Muscle layer of duodenum (tissue), 2 donors: ENCODE measurements around the gene MGMT.

Source experiments
- H3K27ac ChIP-seq: one replicate; pipeline ENCODE4 v1.7.0; 2013; ENCODE audit warnings: mild to moderate bottlenecking, low read length
- H3K27me3 ChIP-seq: one replicate; pipeline ENCODE4 v1.7.0; 2013; ENCODE audit warnings: low read depth, mild to moderate bottlenecking, control low read depth, low read length
- H3K36me3 ChIP-seq, 2 donors: one replicate each; pipeline ENCODE4 v1.7.0; 2013; ENCODE audit warnings: low read length in 2 of 2, control low read depth in 1 of 2, mild to moderate bottlenecking in 1 of 2; ENCODE audit not compliant: insufficient read depth in 2 of 2, control insufficient read depth in 1 of 2
- H3K4me1 ChIP-seq, 2 donors: one replicate each; pipeline ENCODE4 v1.7.0; 2013; ENCODE audit warnings: low read length in 2 of 2, mild to moderate bottlenecking in 2 of 2, control low read depth in 1 of 2, moderate library complexity in 1 of 2; ENCODE audit not compliant: insufficient read depth in 2 of 2, control insufficient read depth in 1 of 2
- H3K4me3 ChIP-seq, 2 donors: one replicate each; pipeline ENCODE4 v1.7.0; 2013; ENCODE audit warnings: low read length in 2 of 2, low read depth in 1 of 2, mild to moderate bottlenecking in 1 of 2
- H3K9me3 ChIP-seq, 2 donors: one replicate each; pipeline ENCODE4 v1.7.0; 2013; ENCODE audit warnings: low read length in 2 of 2, control low read depth in 1 of 2, mild to moderate bottlenecking in 1 of 2; ENCODE audit not compliant: control insufficient read depth in 1 of 2
- donor health status: healthy.

MGMT gene

DNA sequence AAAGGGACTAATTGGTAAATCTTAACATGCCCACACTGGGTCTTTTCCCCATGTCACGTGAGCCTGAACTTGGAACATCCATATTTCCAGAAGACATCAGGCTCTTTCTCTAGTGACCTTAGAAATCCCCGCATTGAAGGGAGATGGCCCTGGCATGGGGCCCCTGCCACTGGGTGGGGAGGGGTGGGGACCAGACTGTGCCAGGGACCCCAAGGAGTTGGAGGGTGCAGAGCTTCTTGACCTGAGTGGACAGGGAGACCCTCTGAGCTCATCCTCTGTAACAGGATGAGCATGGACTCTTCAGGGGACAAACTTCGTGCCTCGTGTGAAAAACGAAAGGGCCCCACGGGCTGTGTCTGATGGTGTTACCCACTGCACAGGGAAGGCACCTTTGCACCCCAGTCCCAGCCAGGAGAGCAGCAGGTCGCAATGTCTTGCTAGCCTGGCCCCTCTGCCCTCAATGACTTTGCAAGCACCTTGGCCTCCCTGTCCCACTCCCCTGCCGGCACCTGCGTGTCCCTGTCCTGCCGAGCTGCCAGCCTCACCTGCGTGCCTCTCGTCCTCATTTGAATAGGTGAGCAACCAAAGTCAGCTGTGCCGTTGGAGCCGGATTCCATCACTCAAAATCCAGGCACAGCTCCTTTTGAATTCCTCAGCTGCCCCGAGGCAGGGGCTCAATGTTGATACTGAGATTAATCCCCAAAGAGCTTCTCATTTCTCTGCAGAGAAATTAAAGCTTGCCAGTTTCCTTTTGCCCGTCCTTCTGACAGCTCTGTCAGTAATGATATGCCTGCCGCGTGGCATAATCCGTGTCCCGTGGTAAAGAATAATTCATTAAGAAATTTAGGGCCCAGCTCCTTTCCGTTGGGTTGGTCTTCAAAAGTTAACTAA, 262.1 kb downstream of the MGMT start:
- H3K27me3 ChIP-seq = no peaks in the 10 kb centered on the region
- H3K4me3 ChIP-seq = no peak overlapping the region
- H3K9me3 ChIP-seq = peaks cover 0 to 8% of the 10 kb centered on the region in 2 donors
- H3K4me1 ChIP-seq = no peaks in the 10 kb centered on the region
- peaks cover 0 to 16% of the 10 kb centered on the region in 2 donors for H3K36me3 ChIP-seq
- no peak overlapping the region for H3K27ac ChIP-seq

DNA sequence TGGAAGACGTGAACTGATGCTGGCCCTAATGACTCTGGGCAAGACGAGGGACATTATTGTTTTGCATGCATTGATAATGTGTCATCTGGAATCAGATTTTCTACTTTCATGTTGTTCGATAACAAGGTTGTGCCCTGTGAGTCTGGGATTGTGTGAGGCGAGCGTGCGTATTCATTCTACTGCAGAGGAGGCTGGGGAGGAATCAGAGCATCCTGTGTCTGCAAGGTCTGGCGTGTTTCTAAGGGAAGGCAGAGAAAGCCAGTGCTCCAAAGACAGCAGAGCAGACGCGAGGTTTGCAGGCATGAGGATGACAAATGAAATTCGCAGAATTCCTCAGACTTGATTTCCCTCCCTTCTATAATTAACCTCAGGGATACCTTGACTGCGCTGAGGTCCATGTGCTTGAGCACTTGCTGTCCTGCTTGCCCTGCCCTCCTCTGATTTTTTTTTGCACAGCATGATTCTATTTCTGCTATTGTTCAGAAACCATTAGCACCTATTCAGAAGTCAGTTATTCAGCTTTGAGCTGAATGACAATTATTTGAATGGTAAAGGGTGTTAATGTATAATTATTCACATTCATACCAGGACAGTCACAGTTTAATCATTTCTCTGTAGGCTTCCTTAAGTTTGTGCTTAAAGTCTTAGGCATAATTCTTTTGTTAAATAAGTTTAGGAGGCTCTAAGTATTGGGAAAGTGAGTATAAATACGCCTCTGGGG, 263.4 kb downstream of the MGMT start:
- H3K4me1 ChIP-seq = no peaks in the 10 kb centered on the region
- H3K36me3 ChIP-seq = peaks cover 0 to 9% of the 10 kb centered on the region in 2 donors
- no peak overlapping the region for H3K4me3 ChIP-seq
- H3K9me3 ChIP-seq = peaks cover 0 to 8% of the 10 kb centered on the region in 2 donors
- H3K27ac ChIP-seq = no peak overlapping the region
- no peaks in the 10 kb centered on the region for H3K27me3 ChIP-seq

DNA sequence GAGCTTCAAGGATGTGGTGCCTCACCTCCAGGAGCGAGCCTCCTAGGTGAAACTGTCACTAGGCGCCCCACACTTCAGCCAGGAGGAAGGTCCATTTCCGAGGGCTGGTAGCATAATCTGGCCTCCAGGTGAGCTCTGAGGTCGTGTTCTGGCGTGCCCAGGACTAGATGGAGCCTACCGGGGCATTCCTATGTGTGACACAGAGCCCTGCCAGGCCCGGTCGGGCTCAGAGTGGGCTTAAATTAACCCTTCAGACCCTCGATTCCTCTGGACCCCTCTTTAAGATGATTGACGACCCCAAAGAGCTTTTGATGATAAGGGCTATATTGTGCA, 263.9 kb downstream of the MGMT start:
- Histone ChIP-seq H3K36me3 (peaks cover 0 to 4% of the 10 kb centered on the region in 2 donors), H3K4me1 (no peaks in the 10 kb centered on the region), H3K27me3 (no peaks in the 10 kb centered on the region), H3K27ac (no peak overlapping the region), H3K9me3 (peaks cover 0 to 8% of the 10 kb centered on the region in 2 donors), H3K4me3 (no peak overlapping the region)

DNA sequence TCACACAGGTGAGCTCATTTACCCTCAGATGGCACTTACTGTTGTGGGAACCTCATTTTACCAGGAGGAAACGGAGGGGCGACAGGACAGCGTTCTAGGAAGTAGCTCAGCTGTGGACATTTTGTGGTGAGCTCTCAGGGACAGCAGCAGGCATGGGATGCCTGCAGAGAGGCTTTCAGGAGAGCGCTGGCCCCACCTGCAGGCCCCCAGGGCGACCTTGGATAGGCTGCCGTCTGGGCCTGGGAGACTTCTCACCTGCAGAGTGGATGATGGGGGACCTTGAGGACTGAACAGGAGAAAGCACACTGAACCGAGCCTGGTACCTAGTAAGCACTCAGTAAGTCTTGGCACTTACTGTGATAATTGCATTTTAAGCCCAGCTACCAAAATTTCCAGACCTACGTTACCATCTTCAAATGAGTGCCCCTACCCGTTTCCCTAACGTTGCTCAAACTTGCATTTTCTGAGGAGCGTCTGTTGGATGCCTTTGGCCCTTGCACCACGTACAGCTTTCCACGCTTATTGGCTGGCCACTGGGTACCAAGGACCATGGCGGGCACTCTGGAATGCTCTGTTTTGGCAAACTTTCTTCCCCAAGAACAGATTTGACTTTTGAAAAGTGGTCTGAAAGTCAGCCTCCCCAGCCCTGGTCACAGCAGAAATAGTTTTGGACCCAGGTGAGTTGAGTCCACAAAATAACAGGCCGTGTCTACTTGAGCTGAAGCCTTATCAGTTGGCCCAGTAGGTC, 273.7 kb downstream of the MGMT start:
- no peaks in the 10 kb centered on the region for H3K4me1 ChIP-seq
- peaks cover 0 to 4% of the 10 kb centered on the region in 2 donors for H3K9me3 ChIP-seq
- no peak overlapping the region for H3K4me3 ChIP-seq
- no peak overlapping the region for H3K27ac ChIP-seq
- H3K36me3 ChIP-seq = peaks cover 0 to 17% of the 10 kb centered on the region in 2 donors
- no peaks in the 10 kb centered on the region for H3K27me3 ChIP-seq

DNA sequence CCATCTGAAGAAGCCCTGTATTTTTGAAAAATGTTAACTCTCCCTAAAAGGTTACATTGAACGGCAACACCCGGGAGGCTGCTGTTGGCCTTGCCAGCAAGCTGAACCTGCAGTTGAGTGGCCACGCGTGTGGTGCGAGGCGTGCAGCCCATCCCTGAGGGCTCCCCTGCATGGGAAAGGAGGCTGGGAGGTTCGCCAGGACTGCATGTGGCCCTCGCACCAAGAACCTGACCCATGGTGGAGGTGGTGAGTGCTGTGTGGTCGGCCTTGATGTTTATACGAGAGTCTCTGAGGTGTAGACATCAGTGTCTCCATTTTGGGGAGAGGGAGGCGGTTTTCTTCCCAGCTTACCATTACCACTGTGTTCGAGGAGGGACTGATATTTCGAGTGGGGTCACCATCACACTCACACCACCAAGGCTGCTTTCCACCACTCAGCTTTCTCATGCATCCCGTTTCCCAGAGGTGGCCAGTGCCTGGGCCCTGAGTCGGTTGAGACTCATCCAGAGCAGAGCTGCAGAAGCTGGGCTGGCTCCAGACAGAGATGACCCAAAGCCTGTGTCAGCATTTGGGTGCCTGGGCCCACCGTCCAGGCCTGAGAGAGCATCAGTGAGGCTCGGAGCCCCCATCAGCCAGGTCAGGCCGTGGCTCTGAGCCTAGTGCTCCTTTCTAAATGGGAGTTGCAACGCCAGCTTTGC, 274.4 kb downstream of the MGMT start:
- H3K9me3 ChIP-seq = peaks cover 0 to 4% of the 10 kb centered on the region in 2 donors
- no peaks in the 10 kb centered on the region for H3K27me3 ChIP-seq
- H3K4me1 ChIP-seq = no peaks in the 10 kb centered on the region
- peaks cover 0 to 17% of the 10 kb centered on the region in 2 donors for H3K36me3 ChIP-seq
- H3K27ac ChIP-seq = no peak overlapping the region
- H3K4me3 ChIP-seq = no peak overlapping the region

DNA sequence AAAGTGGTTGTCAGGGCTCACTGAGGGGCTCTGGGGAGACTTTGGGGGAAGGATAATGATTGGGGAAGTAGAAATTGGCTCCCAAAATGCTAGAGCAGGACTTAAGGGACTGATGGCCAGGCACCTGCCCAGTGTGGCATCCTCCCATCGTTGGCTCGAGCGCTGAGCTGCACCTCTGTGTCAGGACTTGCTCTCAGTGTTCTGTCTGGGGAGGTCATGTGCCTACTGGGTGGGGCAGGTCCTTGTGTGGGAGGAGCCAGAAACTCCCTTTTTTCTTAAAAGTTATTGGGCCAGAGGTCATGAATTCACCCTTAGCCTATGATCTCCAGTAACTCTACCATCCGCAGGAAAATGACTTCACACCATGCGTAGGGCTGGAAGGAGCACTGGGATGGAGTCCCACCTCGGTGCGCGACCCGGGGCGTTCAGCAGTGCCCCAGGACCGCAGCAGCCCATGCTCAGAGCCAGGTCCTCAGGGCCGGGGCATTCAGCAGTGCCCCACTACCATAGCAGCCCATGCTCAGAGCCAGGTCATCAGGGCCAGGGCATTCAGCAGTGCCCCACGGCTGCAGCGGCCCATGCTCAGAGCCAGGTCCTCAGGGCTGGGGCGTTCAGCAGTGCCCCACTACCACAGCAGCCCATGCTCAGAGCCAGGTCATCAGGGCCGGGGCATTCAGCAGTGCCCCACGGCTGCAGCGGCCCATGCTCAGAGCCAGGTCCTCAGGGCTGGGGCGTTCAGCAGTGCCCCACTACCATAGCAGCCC, 275.1 kb downstream of the MGMT start:
- Histone ChIP-seq H3K4me1 (no peaks in the 10 kb centered on the region), H3K27me3 (no peaks in the 10 kb centered on the region), H3K36me3 (peaks cover 0 to 17% of the 10 kb centered on the region in 2 donors), H3K9me3 (peaks cover 0 to 8% of the 10 kb centered on the region in 2 donors), H3K4me3 (no peak overlapping the region), H3K27ac (no peak overlapping the region)

DNA sequence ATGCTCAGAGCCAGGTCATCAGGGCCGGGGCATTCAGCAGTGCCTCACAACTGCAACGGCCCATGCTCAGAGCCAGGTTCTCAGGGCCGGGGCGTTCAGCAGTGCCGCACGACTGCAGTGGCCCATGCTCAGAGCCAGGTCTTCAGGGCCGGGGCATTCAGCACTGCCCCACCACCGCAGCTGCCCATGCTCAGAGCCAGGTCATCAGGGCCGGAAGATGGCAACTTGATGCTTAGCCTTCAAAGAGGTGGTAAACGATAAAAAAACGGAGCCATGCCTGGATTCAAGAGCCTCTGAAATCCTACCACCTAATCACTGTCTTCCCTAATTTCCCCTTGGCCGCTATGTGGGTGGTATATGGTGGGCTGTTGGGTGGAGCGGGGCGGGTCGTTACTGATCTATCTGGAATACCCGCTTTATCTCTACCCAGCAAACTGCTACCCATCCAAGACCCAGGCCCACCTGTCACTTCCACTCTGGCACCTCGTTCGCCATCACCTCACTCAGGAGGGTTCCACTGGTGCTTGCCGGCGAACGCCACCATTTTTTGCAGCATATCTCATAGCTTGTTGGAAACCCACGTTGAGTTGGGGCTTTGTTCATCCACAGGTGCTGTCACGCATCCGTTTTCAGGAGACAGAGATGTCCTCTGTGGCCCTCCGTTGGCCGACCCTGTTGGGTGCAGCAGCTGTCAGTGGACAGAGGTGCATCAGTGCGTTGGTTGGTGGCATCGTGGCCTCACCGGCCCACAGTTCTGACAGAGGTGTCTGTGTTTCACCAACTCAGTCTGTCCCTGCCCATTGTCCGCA, 275.9 kb downstream of the MGMT start:
- H3K9me3 ChIP-seq = peaks cover 0 to 13% of the 10 kb centered on the region in 2 donors
- H3K4me1 ChIP-seq = no peaks in the 10 kb centered on the region

DNA sequence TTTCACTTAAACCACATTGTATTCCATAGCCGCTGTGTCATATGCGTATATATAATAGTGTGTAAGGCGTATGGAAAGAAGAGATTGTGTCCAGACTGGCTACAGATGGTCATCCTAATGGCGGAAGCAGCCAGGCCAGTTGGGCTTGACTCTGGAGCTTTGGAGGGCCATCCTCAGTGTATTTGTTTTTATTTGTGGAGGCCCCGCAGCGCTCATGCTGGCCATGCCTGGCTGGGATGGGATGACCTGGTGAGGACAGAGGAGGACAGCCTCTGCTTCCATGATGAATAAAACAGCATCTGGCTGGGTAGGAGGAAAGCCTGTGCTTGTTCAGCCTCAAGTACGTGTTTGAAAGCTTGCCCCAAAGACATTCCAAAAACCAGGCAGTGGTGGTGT, 276.7 kb downstream of the MGMT start:
- peaks cover 7 to 20% of the 10 kb centered on the region in 2 donors for H3K9me3 ChIP-seq
- no peak overlapping the region for H3K27ac ChIP-seq
- H3K4me1 ChIP-seq = no peaks in the 10 kb centered on the region
- H3K27me3 ChIP-seq = no peaks in the 10 kb centered on the region
- H3K36me3 ChIP-seq = peaks cover 0 to 28% of the 10 kb centered on the region in 2 donors
- no peak overlapping the region for H3K4me3 ChIP-seq

More for the DNA sequence above, 275.9 kb downstream of the MGMT start:
- Histone ChIP-seq H3K36me3 (peaks cover 0 to 23% of the 10 kb centered on the region in 2 donors), H3K27ac (no peak overlapping the region), H3K27me3 (no peaks in the 10 kb centered on the region), H3K4me3 (no peak overlapping the region)

DNA sequence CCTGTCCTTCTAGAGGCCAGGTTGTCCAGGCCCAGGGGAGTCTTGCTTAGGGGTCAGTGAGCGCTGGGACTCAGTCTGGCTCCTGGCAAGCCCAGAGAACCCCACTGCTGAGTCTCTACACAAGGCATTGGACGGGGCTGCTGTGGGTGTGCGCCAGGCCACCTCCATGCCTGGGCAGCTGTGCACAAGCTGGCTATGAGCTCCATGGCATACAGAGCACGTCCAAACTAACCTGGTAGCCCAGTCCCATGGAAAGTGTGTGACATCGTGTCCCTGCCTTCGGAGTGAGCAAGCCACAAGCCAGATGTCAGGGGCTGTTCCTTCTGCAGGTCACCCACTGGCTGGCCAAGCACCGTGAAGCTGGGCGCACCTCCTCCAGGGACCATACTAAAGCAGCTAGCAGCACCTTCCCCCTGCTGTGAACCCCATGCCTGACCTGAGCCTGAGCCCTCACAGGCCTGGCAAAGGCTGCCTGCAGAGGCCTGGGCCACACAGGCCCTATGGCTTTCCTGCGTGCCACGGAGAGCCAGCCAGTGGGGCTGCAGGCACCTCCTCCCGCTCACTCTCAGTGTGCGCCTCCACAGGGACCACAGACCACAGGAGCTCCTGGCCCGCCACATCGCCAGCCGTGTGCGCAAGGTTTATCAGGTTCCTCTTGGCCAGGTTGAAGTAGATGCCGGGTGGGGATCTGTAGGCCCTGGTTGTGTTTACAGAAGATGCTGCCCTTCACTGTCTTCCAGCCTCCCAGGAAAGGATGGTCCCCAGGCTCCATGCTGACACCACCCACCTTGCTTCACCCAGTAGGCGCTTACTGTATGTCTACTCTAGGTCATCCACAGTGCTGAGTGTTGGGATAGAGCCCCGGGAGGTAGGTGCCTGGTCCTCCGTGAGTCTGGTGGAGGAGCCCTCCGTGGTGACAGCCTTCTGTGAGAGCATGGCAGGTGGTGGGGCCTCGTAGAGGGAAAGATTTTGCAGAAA, 277.4 kb downstream of the MGMT start:
- Histone ChIP-seq H3K9me3 (peaks cover 14 to 27% of the 10 kb centered on the region in 2 donors), H3K4me3 (no peak overlapping the region)

More for the DNA sequence above, 277.4 kb downstream of the MGMT start:
- H3K27me3 ChIP-seq = no peaks in the 10 kb centered on the region
- H3K27ac ChIP-seq = no peak overlapping the region
- peaks cover 0 to 30% of the 10 kb centered on the region in 2 donors for H3K36me3 ChIP-seq
- H3K4me1 ChIP-seq = no peaks in the 10 kb centered on the region
